Natural killer cell treated with Interleukin-12 subunit alpha and Interleukin-12 subunit beta and Interleukin-15 and Interleukin-18, amount 100 ng/mL, for 72 hours (primary cell): ENCODE measurements around the gene TSPAN3. TPM values are rescaled to one million over a fixed set of nuclear protein-coding genes. Genes with fewer than 3 reads are reported as not detected.
A peak's percentile ranks its signal among the peaks of the same experiment; 100 is the strongest.

Experiments used
- ATAC-seq, 2 donors: fragments of 150-1000 bp; cut with Tn5 transposase in 1 of 2; sonication (Bioruptor Pico), chemical (Tn5 transposase) in 1 of 2; 2 replicates each; pipeline ENCODE4 v1.10.0; 2021
- DNase-seq: peaks from one replicate; pipeline ENCODE4 v3.0.0; 2022; ENCODE audit warnings: low spot score
- H3K27ac Mint-ChIP-seq, 2 donors: 1 replicate in 1 of 2; 2 replicates in 1 of 2; pipeline ENCODE4 v1.8.0; 2022; ENCODE audit warnings: mixed read lengths in 2 of 2, mild to moderate bottlenecking in 1 of 2, moderate library complexity in 1 of 2
- H3K27me3 Mint-ChIP-seq, 2 donors: 1 replicate in 1 of 2; 2 replicates in 1 of 2; pipeline ENCODE4 v1.8.0; 2022; ENCODE audit warnings: mixed read lengths in 2 of 2
- H3K36me3 Mint-ChIP-seq: one replicate; pipeline ENCODE4 v1.8.0; 2022; ENCODE audit warnings: mixed read lengths
- H3K4me1 Mint-ChIP-seq, 2 donors: 1 replicate in 1 of 2; 2 replicates in 1 of 2; pipeline ENCODE4 v1.8.0; 2022; ENCODE audit warnings: low read depth in 2 of 2, mixed read lengths in 2 of 2, mild to moderate bottlenecking in 1 of 2
- H3K4me3 Mint-ChIP-seq: one replicate; pipeline ENCODE4 v1.8.0; 2022; ENCODE audit warnings: mixed read lengths
- H3K9me3 Mint-ChIP-seq: 2 replicates; pipeline ENCODE4 v1.8.0; 2022; ENCODE audit warnings: mixed read lengths
- total RNA-seq, 2 donors: library from RNA; stranded (reverse); gene quantifications; one replicate each; pipeline ENCODE4 v1.2.3, GENCODE V29; 2022

Gene TSPAN3
- total RNA-seq, 2 donors from 2014 or later: 49.3 to 54.9 TPM

GRCh38 chr15:77057685-77058084 is 13.2 kb downstream of the TSPAN3 start:
- DNase-seq (no peak), ATAC-seq (no peak)

GRCh38 chr15:77057072-77057471 is 13.8 kb downstream of the TSPAN3 start:
- peaks cover 39 to 46% of the 10 kb centered on the region in 2 donors for H3K4me1 Mint-ChIP-seq
- ATAC-seq (peak; percentile 69 to 79), DNase-seq (no peak)
- H3K36me3 Mint-ChIP-seq: no peaks in the 10 kb centered on the region
- no peaks in the 10 kb centered on the region for H3K9me3 Mint-ChIP-seq
- H3K4me3 Mint-ChIP-seq: peak overlapping the region; percentile 9
- peak overlapping the region; percentile 1 to 49 for H3K27ac Mint-ChIP-seq
- no peaks in the 10 kb centered on the region for H3K27me3 Mint-ChIP-seq

More at GRCh38 chr15:77057685-77058084, 13.2 kb downstream of the TSPAN3 start:
- Mint-ChIP-seq H3K9me3 (no peaks in the 10 kb centered on the region), H3K27me3 (no peaks in the 10 kb centered on the region), H3K4me1 (peaks cover 39 to 43% of the 10 kb centered on the region in 2 donors), H3K4me3 (peak overlapping the region; percentile 9), H3K36me3 (no peaks in the 10 kb centered on the region), H3K27ac (peak overlapping the region; percentile 1 to 49)

GRCh38 chr15:77053709-77054108 is 17.2 kb downstream of the TSPAN3 start:
- ATAC-seq (no peak), DNase-seq (no peak)
- peaks cover 5% of the 10 kb centered on the region for H3K36me3 Mint-ChIP-seq
- no peaks in the 10 kb centered on the region for H3K9me3 Mint-ChIP-seq
- H3K27me3 Mint-ChIP-seq: no peaks in the 10 kb centered on the region
- peak overlapping the region in 1 of 2 donors; percentile 40 for H3K27ac Mint-ChIP-seq
- H3K4me1 Mint-ChIP-seq: peaks cover 28 to 40% of the 10 kb centered on the region in 2 donors
- no peak overlapping the region for H3K4me3 Mint-ChIP-seq

- DNase-seq (no peak), ATAC-seq (no peak)
- Mint-ChIP-seq H3K4me1 (peaks cover 17 to 28% of the 10 kb centered on the region in 2 donors), H3K27me3 (no peaks in the 10 kb centered on the region), H3K36me3 (peaks cover 6% of the 10 kb centered on the region), H3K9me3 (no peaks in the 10 kb centered on the region), H3K4me3 (no peak overlapping the region), H3K27ac (no peak overlapping the region)
Measured at GRCh38 chr15:77052556-77052955, 18.4 kb downstream of the TSPAN3 start.

- Mint-ChIP-seq H3K27me3 (no peaks in the 10 kb centered on the region), H3K36me3 (peaks cover 26% of the 10 kb centered on the region), H3K4me3 (no peak overlapping the region), H3K27ac (no peak overlapping the region), H3K9me3 (no peaks in the 10 kb centered on the region), H3K4me1 (peaks cover 0 to 18% of the 10 kb centered on the region in 2 donors)
- no peak for DNase-seq
- no peak for ATAC-seq
Measured at GRCh38 chr15:77048135-77048876, 22.6 kb downstream of the TSPAN3 start.

- H3K36me3 Mint-ChIP-seq: peaks cover 27% of the 10 kb centered on the region
- no peaks in the 10 kb centered on the region for H3K9me3 Mint-ChIP-seq
- no peak overlapping the region for H3K4me3 Mint-ChIP-seq
- DNase-seq: no peak
- ATAC-seq: no peak
- peaks cover under 1 to 26% of the 10 kb centered on the region in 2 donors for H3K4me1 Mint-ChIP-seq
- H3K27ac Mint-ChIP-seq: no peak overlapping the region
- no peaks in the 10 kb centered on the region for H3K27me3 Mint-ChIP-seq
Measured at GRCh38 chr15:77046704-77047412, 24.1 kb downstream of the TSPAN3 start.

GRCh38 chr15:77045985-77046384 is 24.9 kb downstream of the TSPAN3 start:
- H3K27me3 Mint-ChIP-seq: no peaks in the 10 kb centered on the region
- ATAC-seq: no peak
- H3K4me1 Mint-ChIP-seq: peaks cover 5 to 31% of the 10 kb centered on the region in 2 donors
- peak overlapping the region in 1 of 2 donors; percentile 30 for H3K27ac Mint-ChIP-seq
- peaks cover 27% of the 10 kb centered on the region for H3K36me3 Mint-ChIP-seq
- H3K4me3 Mint-ChIP-seq: no peak overlapping the region
- no peaks in the 10 kb centered on the region for H3K9me3 Mint-ChIP-seq
- no peak for DNase-seq

GRCh38 chr15:77044228-77045042 is 26.5 kb downstream of the TSPAN3 start:
- no peaks in the 10 kb centered on the region for H3K9me3 Mint-ChIP-seq
- H3K27ac Mint-ChIP-seq: no peak overlapping the region
- H3K4me1 Mint-ChIP-seq: peaks cover 11 to 37% of the 10 kb centered on the region in 2 donors
- DNase-seq (no peak), ATAC-seq (peak in 1 of 2 donors; percentile 34)
- no peaks in the 10 kb centered on the region for H3K27me3 Mint-ChIP-seq
- peaks cover 27% of the 10 kb centered on the region for H3K36me3 Mint-ChIP-seq
- H3K4me3 Mint-ChIP-seq: no peak overlapping the region

GRCh38 chr15:77042955-77043920 is 27.7 kb downstream of the TSPAN3 start:
- H3K4me3 Mint-ChIP-seq: no peak overlapping the region
- no peaks in the 10 kb centered on the region for H3K27me3 Mint-ChIP-seq
- H3K36me3 Mint-ChIP-seq: peaks cover 22% of the 10 kb centered on the region
- peak overlapping the region in 1 of 2 donors; percentile 81 for H3K27ac Mint-ChIP-seq
- peaks cover 16 to 39% of the 10 kb centered on the region in 2 donors for H3K4me1 Mint-ChIP-seq
- H3K9me3 Mint-ChIP-seq: no peaks in the 10 kb centered on the region
- DNase-seq: no peak
- no peak for ATAC-seq

GRCh38 chr15:77042245-77042919 is 28.5 kb downstream of the TSPAN3 start:
- H3K4me3 Mint-ChIP-seq: no peak overlapping the region
- H3K27me3 Mint-ChIP-seq: no peaks in the 10 kb centered on the region
- peaks cover 16 to 39% of the 10 kb centered on the region in 2 donors for H3K4me1 Mint-ChIP-seq
- H3K36me3 Mint-ChIP-seq: peaks cover 22% of the 10 kb centered on the region
- no peaks in the 10 kb centered on the region for H3K9me3 Mint-ChIP-seq
- DNase-seq (no peak), ATAC-seq (no peak)
- peak overlapping the region in 1 of 2 donors; percentile 81 for H3K27ac Mint-ChIP-seq

- H3K27ac Mint-ChIP-seq: peak overlapping the region; percentile 29 to 88
- H3K36me3 Mint-ChIP-seq: peaks cover 13% of the 10 kb centered on the region
- ATAC-seq (peak; percentile 60 to 65), DNase-seq (no peak)
- no peak overlapping the region for H3K4me3 Mint-ChIP-seq
- no peaks in the 10 kb centered on the region for H3K27me3 Mint-ChIP-seq
- H3K4me1 Mint-ChIP-seq: peaks cover 16 to 46% of the 10 kb centered on the region in 2 donors
- H3K9me3 Mint-ChIP-seq: no peaks in the 10 kb centered on the region
Measured at GRCh38 chr15:77040673-77041072, 30.2 kb downstream of the TSPAN3 start.

GRCh38 chr15:77039848-77040247 is 31.1 kb downstream of the TSPAN3 start:
- peaks cover 6% of the 10 kb centered on the region for H3K36me3 Mint-ChIP-seq
- ATAC-seq (no peak), DNase-seq (no peak)
- no peak overlapping the region for H3K4me3 Mint-ChIP-seq
- peaks cover 16 to 38% of the 10 kb centered on the region in 2 donors for H3K4me1 Mint-ChIP-seq
- no peaks in the 10 kb centered on the region for H3K27me3 Mint-ChIP-seq
- no peaks in the 10 kb centered on the region for H3K9me3 Mint-ChIP-seq
- H3K27ac Mint-ChIP-seq: peak overlapping the region in 1 of 2 donors; percentile 77
